Measurements from ENCODE around the gene MAP3K20.

DNA sequence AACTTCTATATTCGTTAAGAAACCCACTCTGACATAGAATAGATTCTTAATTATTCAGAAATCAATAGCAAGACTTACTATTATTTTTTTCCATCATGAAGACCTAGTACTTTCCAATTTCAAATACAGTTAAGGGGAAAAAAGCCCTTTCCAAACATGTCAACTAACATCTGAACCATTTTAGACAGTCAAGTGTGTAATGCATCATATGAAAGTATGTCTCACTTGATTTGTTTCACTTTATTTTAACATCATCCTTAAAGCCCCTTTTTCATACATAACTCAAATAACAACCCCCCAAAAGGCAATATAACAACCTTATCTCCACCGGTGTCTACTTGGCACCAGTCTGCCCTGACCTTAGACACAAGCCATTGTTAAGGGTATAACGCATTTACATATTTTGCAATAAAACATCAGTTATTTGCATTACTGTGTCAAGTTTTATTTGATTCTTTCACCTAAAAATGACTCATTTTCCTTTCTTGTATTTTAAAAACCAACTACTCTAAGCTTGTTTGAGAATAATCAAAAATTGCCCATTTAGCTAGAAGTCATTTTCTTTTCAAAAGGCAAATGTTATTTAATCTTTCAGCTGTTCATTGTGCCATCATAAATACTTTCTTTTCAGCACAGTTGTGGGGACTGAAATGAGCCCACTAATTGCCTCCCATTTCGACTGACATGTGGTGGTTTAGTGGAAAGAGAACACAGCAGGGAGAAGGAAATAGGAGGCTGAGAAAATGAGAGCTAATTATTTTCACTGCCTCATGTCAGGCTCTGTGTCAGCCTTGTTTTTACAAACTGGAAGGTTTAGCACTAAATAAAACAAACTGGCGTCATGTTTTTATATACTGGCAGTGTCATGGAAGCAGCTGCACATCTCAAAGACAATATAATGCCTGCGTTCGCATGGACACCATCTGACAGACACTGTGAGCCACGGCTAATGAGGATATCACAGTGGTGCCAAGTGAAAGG, 174.3 kb downstream of the MAP3K20 start:
- TF ChIP-seq CTCF (IDR thresholded peaks at IDR 0.05) (no peak), POLR2AphosphoS5 (IDR thresholded peaks at IDR 0.05) (no peak), EP300 (IDR thresholded peaks at IDR 0.05; ENCODE audit: low read depth) (no peak), POLR2A (IDR thresholded peaks at IDR 0.05) (no peak)

Data from transverse colon (tissue), 4 donors.